ENCODE results near the gene EDRF1.

GRCh38 chr10:125761961-125762360, 42.5 kb downstream of the EDRF1 start:
- TF ChIP-seq EZH2phosphoT487 (IDR thresholded peaks at IDR 0.05; ENCODE audit: insufficient read depth, low read depth) (no peak), EZH2 (IDR thresholded peaks at IDR 0.05; ENCODE audit: insufficient read depth, poor library complexity, severe bottlenecking) (no peak)

Measured in GM23248 (cell line).